K562 (cell line): ENCODE data around the gene SMARCD2. TPM values are rescaled to one million over a fixed set of nuclear protein-coding genes. Genes with fewer than 3 reads are reported as not detected.
A peak's percentile ranks its signal among the peaks of the same experiment; 100 is the strongest.

Experiments used
- CBX8 ChIP-seq: fragments of 200-600 bp; sonication (generic); IDR thresholded peaks from 2 replicates; pipeline ENCODE4 v1.6.1; 2012; ENCODE audit warnings: borderline replicate concordance, mixed run types, low read depth, mild to moderate bottlenecking, moderate library complexity, mixed read lengths, low read length, control low read depth, inconsistent platforms; ENCODE audit not compliant: poor library complexity, severe bottlenecking; ENCODE audit errors: extremely low read depth
- FOXP1 ChIP-seq: sonication (generic); formaldehyde crosslinking; IDR thresholded peaks from 2 replicates; pipeline ENCODE4 v1.8.0; 2022; ENCODE audit warnings: mild to moderate bottlenecking, missing genetic modification reagents
- HINFP ChIP-seq: fragments of 450-650 bp; conservative IDR thresholded peaks from 2 replicates; pipeline ENCODE4 v1.6.1; 2016; ENCODE audit warnings: missing genetic modification characterization, low read depth, mild to moderate bottlenecking, control low read depth, missing compliant biosample characterization
- ILF3 ChIP-seq: fragments of 450-650 bp; IDR thresholded peaks from 2 replicates; pipeline ENCODE4 v1.6.1; 2018; ENCODE audit warnings: antibody characterized with exemption, mild to moderate bottlenecking, moderate library complexity, borderline replicate concordance
- KAT8 ChIP-seq: fragments of 450-650 bp; IDR thresholded peaks from 2 replicates; pipeline ENCODE4 v1.6.1; 2016; ENCODE audit warnings: low read depth, mild to moderate bottlenecking
- PRMT5 ChIP-seq: sonication (generic); formaldehyde crosslinking; IDR thresholded peaks from 2 replicates; pipeline ENCODE4 v1.5.0; 2020; ENCODE audit warnings: missing genetic modification reagents
- PTTG1 ChIP-seq: fragments of 450-650 bp; IDR thresholded peaks from 2 replicates; pipeline ENCODE4 v1.6.1; 2016; ENCODE audit warnings: low read depth, mild to moderate bottlenecking, missing genetic modification characterization, missing compliant biosample characterization
- RERE ChIP-seq: sonication (generic); formaldehyde crosslinking; IDR thresholded peaks from 2 replicates; pipeline ENCODE4 v1.8.0; 2023; ENCODE audit warnings: missing genetic modification reagents, mild to moderate bottlenecking, borderline replicate concordance
- RFX1 ChIP-seq: fragments of 450-650 bp; IDR thresholded peaks from 2 replicates; pipeline ENCODE4 v1.6.1; 2016; ENCODE audit warnings: mild to moderate bottlenecking, moderate library complexity
- XRCC5 ChIP-seq: fragments of 200-400 bp; formaldehyde crosslinking; IDR thresholded peaks from 2 replicates; pipeline ENCODE4 v1.6.1; 2017; ENCODE audit warnings: low read depth, mild to moderate bottlenecking, low read length
- ZNF280A ChIP-seq: fragments of 450-650 bp; IDR thresholded peaks from 2 replicates; pipeline ENCODE4 v1.6.1; 2018; ENCODE audit warnings: mild to moderate bottlenecking, low read depth; ENCODE audit not compliant: partially characterized antibody
- ZNF592 ChIP-seq: fragments of 450-650 bp; IDR thresholded peaks from 2 replicates; pipeline ENCODE4 v1.6.1; 2017; ENCODE audit warnings: antibody characterized with exemption, mild to moderate bottlenecking
- polyA plus RNA-seq, 8 experiments: library from polyadenylated mRNA; depleted of rRNA in 4 of 8; stranded (reverse) in 5 of 8; unstranded in 3 of 8; fragments of >200 nt; fragmentation: Nextera tagmentation in 2 of 8; fragmentation: Illumina TruSeq in 1 of 8; extraction: Ambion mirVana in 2 of 8; extraction: Trizol in 1 of 8; gene quantifications; 2 replicates each; pipeline versions ENCODE4 v1.2.1 to v1.2.3, GENCODE V29; 2011 to 2014; ENCODE audit warnings: inconsistent platforms in 1 of 8, missing spikeins in 1 of 8
- total RNA-seq, 7 experiments: library from RNA; depleted of rRNA in 6 of 7; stranded (reverse); fragments of >200 nt in 6 of 7; fragmentation: Illumina TruSeq in 2 of 7; extraction: Trizol in 2 of 7; gene quantifications; 2 replicates each; pipeline versions ENCODE4 v1.2.1 to v1.2.3, GENCODE V29; 2011 to 2021; ENCODE audit warnings: low replicate concordance in 1 of 7

The SMARCD2 gene
- total and polyA plus RNA-seq, 9 of the 15 experiments (the other 6 are each of a cell fraction or from before 2014, with no cell fraction given): 1.7 to 114 (median 90.3) TPM

GRCh38 chr17:63848834-63849689 lies 6.6 kb upstream of the SMARCD2 start (continued):
- TF ChIP-seq HINFP (tag): no peak; the same call in 1 of the 2 replicates
- peak; percentile 97 for TF ChIP-seq ZNF592
- peak; percentile 85; the same call in 1 of the 2 replicates for TF ChIP-seq RERE
- no peak for TF ChIP-seq CBX8
- TF ChIP-seq RFX1: no peak
- TF ChIP-seq KAT8: no peak
- 0 out of 2 replicates have a peak, but pooled peaks have one; percentile 59 for TF ChIP-seq XRCC5
- TF ChIP-seq PTTG1 (tag): no peak
- no peak for TF ChIP-seq ZNF280A
- TF ChIP-seq FOXP1: peak; percentile 94
- TF ChIP-seq ILF3: no peak
- TF ChIP-seq PRMT5 (CRISPR knock-in tag): no peak
